ENCODE data around the gene LRRC75B. TPM values are rescaled to one million over a fixed set of nuclear protein-coding genes. Genes with fewer than 3 reads are reported as not detected.
A peak's percentile ranks its signal among the peaks of the same experiment; 100 is the strongest.
"Not testable (repeated sequence)": the region's sequence is repeated elsewhere in the genome, so short reads cannot be mapped to it uniquely, and the experiment has no call there.

The LRRC75B gene
- 10.8 TPM for total RNA-seq
- long read RNA-seq, partial matches to known transcripts, result 1 of 33 reads
- long read RNA-seq, other reads (novel, unspliced or antisense), result 28 of 33 reads

- ATAC-seq (peak; percentile 91), DNase-seq (peak; percentile 94)
- H3K4me1 ChIP-seq, result peaks cover 13% of the 10 kb centered on the region
- peak within 1 kb of the TSS; percentile 74 for H3K27ac ChIP-seq
- H3K27me3 ChIP-seq, result no peaks in the 10 kb centered on the region
- intact Hi-C loops (cut with DNase I), result no loop called here
- H3K9me3 ChIP-seq, result no peaks in the 10 kb centered on the region
- no peaks in the 10 kb centered on the region for H3K36me3 ChIP-seq
- H3K4me3 ChIP-seq, result peak within 1 kb of the TSS; percentile 58
- TF ChIP-seq CTCF (IDR thresholded peaks at IDR 0.05), result no peak
Measured at GRCh38 chr22:24592851-24593558, at the start of gene LRRC75B. LRRC75B (minus strand) TSS chr22:24593073; CDS start chr22:24593039, 34 bp downstream.

- H3K9me3 ChIP-seq; H3K27me3 ChIP-seq; ATAC-seq; H3K4me3 ChIP-seq; H3K4me1 ChIP-seq; DNase-seq; H3K36me3 ChIP-seq; intact Hi-C loops (cut with DNase I); H3K27ac ChIP-seq: not testable (repeated sequence)
Measured at GRCh38 chr22:24642307-24642706, 49.4 kb upstream of the LRRC75B start.

GRCh38 chr22:24636513-24636912 lies 43.6 kb upstream of the LRRC75B start:
- intact Hi-C loops (cut with DNase I), result not testable (repeated sequence)

GRCh38 chr22:24634776-24635389 lies 42.0 kb upstream of the LRRC75B start:
- H3K36me3 ChIP-seq; ATAC-seq; H3K4me1 ChIP-seq; H3K9me3 ChIP-seq; H3K27me3 ChIP-seq; intact Hi-C loops (cut with DNase I); DNase-seq; H3K27ac ChIP-seq; H3K4me3 ChIP-seq: not testable (repeated sequence)

More at GRCh38 chr22:24636513-24636912, 43.6 kb upstream of the LRRC75B start:
- H3K9me3 ChIP-seq, H3K27ac ChIP-seq, H3K36me3 ChIP-seq, H3K4me3 ChIP-seq, H3K27me3 ChIP-seq, DNase-seq, H3K4me1 ChIP-seq, ATAC-seq: not testable (repeated sequence)

- peak; percentile 36 for ATAC-seq
- not testable (repeated sequence) for DNase-seq
Measured at GRCh38 chr22:24633231-24634023, 40.6 kb upstream of the LRRC75B start.

GRCh38 chr22:24632642-24633041 lies 39.8 kb upstream of the LRRC75B start:
- peak overlapping the region; percentile 67 for H3K27ac ChIP-seq
- peak; percentile 81 for DNase-seq
- H3K9me3 ChIP-seq; H3K4me1 ChIP-seq; H3K36me3 ChIP-seq; H3K27me3 ChIP-seq; intact Hi-C loops (cut with DNase I); ATAC-seq: not testable (repeated sequence)
- H3K4me3 ChIP-seq, result peak overlapping the region; percentile 26

More at GRCh38 chr22:24633231-24634023, 40.6 kb upstream of the LRRC75B start:
- H3K27me3 ChIP-seq; H3K36me3 ChIP-seq; H3K4me1 ChIP-seq; intact Hi-C loops (cut with DNase I); H3K27ac ChIP-seq; H3K9me3 ChIP-seq: not testable (repeated sequence)
- H3K4me3 ChIP-seq, result peak overlapping the region; percentile 26

GRCh38 chr22:24631430-24632122 lies 38.7 kb upstream of the LRRC75B start:
- H3K36me3 ChIP-seq; intact Hi-C loops (cut with DNase I); H3K4me1 ChIP-seq; H3K9me3 ChIP-seq; H3K27me3 ChIP-seq: not testable (repeated sequence)
- ATAC-seq (peak; percentile 82), DNase-seq (peak; percentile 87)
- Histone ChIP-seq H3K27ac (peak overlapping the region; percentile 67), H3K4me3 (peak overlapping the region; percentile 3)

- H3K36me3 ChIP-seq; H3K9me3 ChIP-seq; H3K4me3 ChIP-seq; ATAC-seq; DNase-seq; H3K4me1 ChIP-seq; intact Hi-C loops (cut with DNase I); H3K27me3 ChIP-seq: not testable (repeated sequence)
- peak overlapping the region; percentile 67 for H3K27ac ChIP-seq
Measured at GRCh38 chr22:24630812-24631427, 38.0 kb upstream of the LRRC75B start.
